Prostate gland (tissue), 2 donors: ENCODE data around the gene OGA. TPM values are rescaled to one million over a fixed set of nuclear protein-coding genes. Genes with fewer than 3 reads are reported as not detected.

Source experiments
- DNase-seq: peaks from one replicate; pipeline ENCODE4 v3.0.0-alpha.2; 2019; ENCODE audit warnings: low spot score
- H3K27ac ChIP-seq, 2 donors: fragments of 200-600 bp; sonication (generic); 2 replicates each; pipeline ENCODE4 v1.5.1; 2017 to 2019
- H3K27me3 ChIP-seq: fragments of 200-600 bp; sonication (generic); replicated peaks from 2 replicates; pipeline ENCODE4 v1.5.1; 2019; ENCODE audit not compliant: insufficient read depth
- H3K36me3 ChIP-seq, 2 donors: fragments of 200-600 bp; sonication (generic); 1 replicate in 1 of 2; 2 replicates in 1 of 2; pipeline versions ENCODE4 v1.5.1 to v1.8.1; 2017 to 2019
- H3K4me1 ChIP-seq: fragments of 200-600 bp; sonication (generic); replicated peaks from 2 replicates; pipeline ENCODE4 v1.5.1; 2019
- H3K4me3 ChIP-seq, 2 donors: fragments of 200-600 bp; sonication (generic); 2 replicates each; pipeline ENCODE4 v1.5.1; 2017 to 2019
- H3K9me3 ChIP-seq: fragments of 200-600 bp; sonication (generic); 2 replicates; pipeline ENCODE4 v1.5.1; 2017
- POLR2A ChIP-seq: fragments of 450-650 bp; IDR thresholded peaks from one replicate; pipeline ENCODE4 v1.6.1; 2016; ENCODE audit warnings: antibody characterized with exemption, mild to moderate bottlenecking
- POLR2AphosphoS5 ChIP-seq: sonication (generic); formaldehyde crosslinking; IDR thresholded peaks from one replicate; pipeline ENCODE4 v1.6.1; 2017; ENCODE audit warnings: antibody characterized with exemption
- WGBS: methylation state at CpG from one replicate; pipeline ENCODE4 v1.1.5; 2018; 5-methylcytosine and 5-hydroxymethylcytosine counted together
- intact Hi-C: fragments of 100-400 bp; cut with DNase I; formaldehyde crosslinking; loops from one replicate; pipeline ENCODE4 v1.14.2; 2022
- total RNA-seq, 2 donors: library from RNA; depleted of rRNA; stranded (reverse); fragments of >200 nt; gene quantifications; one replicate each; pipeline ENCODE4 v1.1.0, GENCODE V29; 2016
- TF ChIP-seq, protein P1 (sequence below), 4 experiments: fragments of 200-600 bp in 2 of 4; fragments of 450-650 bp in 2 of 4; sonication (generic) in 2 of 4; IDR thresholded peaks; 1 replicate in 3 of 4; 2 replicates in 1 of 4; pipeline ENCODE4 v1.5.1; 2016 to 2019; ENCODE audit warnings: antibody characterized with exemption in 4 of 4, mild to moderate bottlenecking in 2 of 4, moderate library complexity in 2 of 4

Gene OGA
- total RNA-seq, 2 donors from 2014 or later, result 82.5 to 143 TPM

DNA sequence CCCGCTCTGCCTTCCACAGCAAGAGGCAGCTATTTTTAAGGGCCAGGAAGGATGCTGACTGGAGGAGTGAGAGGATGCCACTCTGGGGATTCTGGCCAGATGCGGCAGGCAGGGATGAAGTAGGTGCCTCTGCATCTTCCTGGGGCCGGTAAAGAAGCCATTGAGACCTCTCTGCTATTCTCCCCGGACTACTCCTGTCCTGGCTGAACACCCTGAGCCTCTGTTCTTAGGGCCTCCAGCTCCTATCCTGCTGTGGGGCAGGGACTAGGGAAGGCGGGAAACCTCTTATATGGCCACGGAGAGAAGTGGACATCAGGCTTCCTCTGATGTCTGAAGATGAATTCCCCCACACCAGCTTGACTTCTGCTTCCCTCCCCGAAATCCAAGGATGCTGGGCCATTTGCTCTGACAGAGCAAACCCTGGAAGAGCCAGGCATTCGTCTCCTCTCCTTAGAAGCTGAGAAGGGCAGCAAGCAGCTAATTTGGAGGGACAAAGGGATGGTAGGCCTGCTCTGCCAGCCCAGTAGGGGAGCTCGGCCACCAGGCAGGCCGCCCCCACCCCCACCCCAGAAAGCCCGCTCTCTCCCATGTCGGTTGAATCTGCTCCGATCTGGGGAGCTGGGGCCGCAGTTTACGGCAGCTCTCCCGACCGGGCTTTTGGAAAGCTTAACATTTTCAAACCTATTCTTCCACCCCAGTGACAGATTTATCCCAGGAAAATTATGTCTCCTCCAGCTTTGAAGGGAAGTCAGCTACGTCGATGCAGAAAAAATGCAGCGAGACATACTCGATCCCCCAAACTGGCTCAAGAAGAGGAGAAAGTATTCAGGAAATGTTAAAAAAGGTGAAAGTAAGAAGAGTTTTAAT, 45.1 kb downstream of the OGA start:
- DNase-seq, result no peak
- peaks cover 16% of the 10 kb centered on the region for H3K27me3 ChIP-seq
- H3K9me3 ChIP-seq, result no peaks in the 10 kb centered on the region
- intact Hi-C loops, result no loop called here
- no peak for TF ChIP-seq POLR2A
- TF ChIP-seq, protein P1, sequence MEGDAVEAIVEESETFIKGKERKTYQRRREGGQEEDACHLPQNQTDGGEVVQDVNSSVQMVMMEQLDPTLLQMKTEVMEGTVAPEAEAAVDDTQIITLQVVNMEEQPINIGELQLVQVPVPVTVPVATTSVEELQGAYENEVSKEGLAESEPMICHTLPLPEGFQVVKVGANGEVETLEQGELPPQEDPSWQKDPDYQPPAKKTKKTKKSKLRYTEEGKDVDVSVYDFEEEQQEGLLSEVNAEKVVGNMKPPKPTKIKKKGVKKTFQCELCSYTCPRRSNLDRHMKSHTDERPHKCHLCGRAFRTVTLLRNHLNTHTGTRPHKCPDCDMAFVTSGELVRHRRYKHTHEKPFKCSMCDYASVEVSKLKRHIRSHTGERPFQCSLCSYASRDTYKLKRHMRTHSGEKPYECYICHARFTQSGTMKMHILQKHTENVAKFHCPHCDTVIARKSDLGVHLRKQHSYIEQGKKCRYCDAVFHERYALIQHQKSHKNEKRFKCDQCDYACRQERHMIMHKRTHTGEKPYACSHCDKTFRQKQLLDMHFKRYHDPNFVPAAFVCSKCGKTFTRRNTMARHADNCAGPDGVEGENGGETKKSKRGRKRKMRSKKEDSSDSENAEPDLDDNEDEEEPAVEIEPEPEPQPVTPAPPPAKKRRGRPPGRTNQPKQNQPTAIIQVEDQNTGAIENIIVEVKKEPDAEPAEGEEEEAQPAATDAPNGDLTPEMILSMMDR (IDR thresholded peaks at IDR 0.05), result no peak
- no peak for TF ChIP-seq POLR2AphosphoS5
- 34% methylated on average over 21 of the region's 21 CpGs for WGBS
- H3K4me3 ChIP-seq, result no peak overlapping the region
- H3K36me3 ChIP-seq, result no peaks in the 10 kb centered on the region
- no peak overlapping the region for H3K27ac ChIP-seq
- H3K4me1 ChIP-seq, result peaks cover 3% of the 10 kb centered on the region

DNA sequence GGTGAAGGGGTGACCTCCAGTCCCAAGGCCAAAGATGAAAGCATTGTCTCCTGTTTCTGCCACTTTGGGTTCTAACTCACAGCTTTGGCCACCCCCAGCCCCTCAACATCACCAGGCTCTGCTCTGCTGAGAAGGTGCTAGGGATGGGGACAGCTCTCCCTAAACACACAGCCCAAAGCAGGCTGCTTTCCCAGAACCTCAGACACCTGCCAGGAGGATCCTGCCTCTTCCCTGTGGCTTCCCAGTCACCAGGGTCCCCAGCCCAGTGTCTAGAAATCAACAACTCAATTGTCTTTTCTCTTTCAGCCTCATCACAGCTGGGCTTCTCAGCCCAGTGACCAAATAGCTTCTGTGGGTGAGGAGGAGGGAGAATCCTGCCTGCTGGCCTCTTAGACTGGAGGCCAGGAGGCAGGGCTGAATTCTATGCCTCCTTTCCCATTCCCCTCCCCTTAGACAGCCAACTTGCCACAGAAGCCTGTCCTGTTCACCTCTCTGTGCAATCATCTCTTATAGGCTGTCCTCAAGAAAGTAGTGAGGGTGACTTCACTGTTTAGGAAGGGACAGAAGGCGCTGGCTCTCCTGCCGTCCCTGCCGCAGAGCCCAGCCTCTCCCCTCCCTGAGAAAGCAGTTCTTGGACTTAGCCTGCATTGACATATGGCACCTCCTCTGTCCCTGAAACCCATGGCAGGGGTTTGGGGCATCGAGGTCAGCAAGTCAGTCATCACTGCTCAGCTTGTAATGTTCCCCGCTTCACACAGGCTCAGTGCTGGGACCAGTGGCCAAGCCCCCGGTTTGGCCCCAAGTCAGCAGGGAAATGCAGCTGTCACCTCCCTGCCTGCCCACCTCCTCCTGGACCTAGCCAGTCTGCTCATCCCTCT, 46.0 kb downstream of the OGA start:
- no peak for TF ChIP-seq POLR2AphosphoS5
- no peak for TF ChIP-seq POLR2A
- TF ChIP-seq, protein P1 (IDR thresholded peaks at IDR 0.05), result no peak
- intact Hi-C loops, result no loop called here
- no peaks in the 10 kb centered on the region for H3K9me3 ChIP-seq
- H3K27ac ChIP-seq, result no peak overlapping the region
- H3K36me3 ChIP-seq, result no peaks in the 10 kb centered on the region
- H3K27me3 ChIP-seq, result peaks cover 16% of the 10 kb centered on the region
- DNase-seq, result no peak
- H3K4me3 ChIP-seq, result no peak overlapping the region
- peaks cover 3% of the 10 kb centered on the region for H3K4me1 ChIP-seq
- WGBS, result 72% methylated on average over 4 of the region's 6 CpGs

DNA sequence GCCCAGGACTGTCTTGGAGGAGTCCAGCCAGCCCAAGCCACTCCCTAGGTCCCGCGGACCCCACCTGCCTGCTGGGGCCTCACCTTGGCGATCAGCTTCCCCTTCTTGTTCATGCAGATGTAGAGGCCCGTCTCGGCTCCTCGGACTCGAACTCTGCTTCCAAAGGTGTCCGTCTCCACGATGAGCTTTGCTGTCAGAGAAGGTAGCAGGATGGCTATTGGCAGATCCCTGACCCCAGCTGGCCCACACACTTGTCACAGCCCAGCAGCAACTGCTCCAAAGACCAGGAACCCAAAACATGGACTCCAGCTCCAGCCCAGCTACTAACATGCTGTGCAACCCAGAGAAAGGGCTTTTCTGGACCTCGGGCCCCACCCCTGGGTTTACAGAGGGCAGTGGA, 46.9 kb downstream of the OGA start:
- no peaks in the 10 kb centered on the region for H3K36me3 ChIP-seq
- no peaks in the 10 kb centered on the region for H3K9me3 ChIP-seq
- intact Hi-C loops, result no loop called here
- H3K4me1 ChIP-seq, result peaks cover 3% of the 10 kb centered on the region
- WGBS, result 95% methylated on average over 10 of the region's 10 CpGs
- no peak for DNase-seq
- no peak overlapping the region for H3K4me3 ChIP-seq
- no peak for TF ChIP-seq POLR2AphosphoS5
- TF ChIP-seq, protein P1 (IDR thresholded peaks at IDR 0.05), result no peak
- no peak for TF ChIP-seq POLR2A
- no peak overlapping the region for H3K27ac ChIP-seq
- H3K27me3 ChIP-seq, result peaks cover 16% of the 10 kb centered on the region

DNA sequence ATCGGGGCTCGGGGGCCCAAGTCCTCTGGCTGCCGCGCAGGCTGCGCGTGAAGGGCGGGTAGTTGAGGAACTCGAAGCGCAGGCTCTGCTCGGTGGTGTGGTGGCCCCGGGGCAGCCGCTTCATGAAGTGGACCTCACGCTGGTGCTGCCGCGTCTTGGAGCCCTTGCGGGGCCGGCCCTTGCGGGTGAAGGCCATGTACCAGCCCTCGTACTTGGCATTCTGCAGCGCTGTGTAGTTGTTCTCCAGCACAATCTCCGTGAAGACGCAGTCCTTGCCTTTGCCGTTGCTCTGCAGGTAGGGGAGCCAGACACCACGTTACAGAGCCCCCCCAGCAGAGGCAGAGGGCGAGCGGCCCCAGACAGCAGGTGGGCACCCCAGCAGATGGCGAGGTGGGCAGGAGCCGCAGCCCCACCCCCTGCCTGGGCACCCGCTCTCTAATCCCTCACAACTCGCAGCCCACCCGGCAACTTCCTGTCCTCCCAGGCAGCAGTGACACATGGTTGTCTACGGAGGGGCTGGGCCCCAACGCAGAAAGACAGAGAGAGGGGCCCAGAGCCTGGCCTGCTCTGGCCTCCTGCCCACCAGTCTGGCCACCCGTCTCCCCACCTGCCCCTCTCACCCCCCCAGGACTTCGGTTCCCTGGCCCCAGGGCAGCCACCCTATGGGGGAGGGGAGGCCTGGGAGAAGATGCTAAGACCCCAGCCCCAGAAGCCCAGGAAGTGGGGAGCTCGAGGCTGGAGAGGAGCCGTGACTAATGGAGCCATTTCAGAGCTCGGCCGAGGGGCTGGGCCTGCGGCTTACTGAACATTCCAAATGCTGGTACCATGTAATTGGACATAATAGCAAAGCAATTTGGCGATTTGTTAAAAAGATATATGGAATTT, 47.7 kb downstream of the OGA start:
- Histone ChIP-seq H3K36me3 (no peaks in the 10 kb centered on the region), H3K4me1 (peaks cover 3% of the 10 kb centered on the region), H3K27ac (no peak overlapping the region), H3K4me3 (no peak overlapping the region), H3K27me3 (peaks cover 16% of the 10 kb centered on the region), H3K9me3 (no peaks in the 10 kb centered on the region)
- TF ChIP-seq POLR2A, result no peak
- TF ChIP-seq, protein P1 (IDR thresholded peaks at IDR 0.05), result no peak
- no peak for DNase-seq
- intact Hi-C loops, result no loop called here
- WGBS, result 83% methylated on average over 35 of the region's 41 CpGs
